GM12878 (cell line): ENCODE measurements around the gene GCSAM. TPM values are rescaled to one million over a fixed set of nuclear protein-coding genes. Genes with fewer than 3 reads are reported as not detected.

Source experiments
- ATAC-seq: fragments of 200-7000 bp; cut with Tn5 transposase; 3 replicates; pipeline ENCODE4 v1.9.1; 2020; ENCODE audit warnings: mild to moderate bottlenecking, moderate library complexity
- BruUV-seq: library from RNA; stranded (reverse); fragments of 400-500 nt; replicated peaks from 2 replicates; lab custom pipeline; 2021; lab: Mats Ljungman, UMichigan
- CTCF ChIA-PET: fragments of 300-600 bp; sonication (Branson Sonifier 250); formaldehyde crosslinking; extraction: SDS; loops from one replicate; lab custom pipeline; 2021; ENCODE audit warnings: inconsistent platforms; lab: Yijun Ruan, JAX
- POLR2A ChIA-PET: fragments of 350-600 bp; formaldehyde crosslinking; extraction: SDS; loops from one replicate; lab custom pipeline; 2021; ENCODE audit warnings: inconsistent platforms; lab: Charles Lee
- RAD21 ChIA-PET: fragments of 300-600 bp; sonication (Branson Sonifier 250); formaldehyde crosslinking; loops from one replicate; lab custom pipeline; 2023; ENCODE audit warnings: antibody characterized with exemption; ENCODE audit not compliant: unreplicated experiment; lab: Charles Lee
- SMC1A ChIA-PET: fragments of 300-600 bp; sonication (Branson Sonifier 250); formaldehyde crosslinking; loops from one replicate; lab custom pipeline; 2023; ENCODE audit not compliant: unreplicated experiment, uncharacterized antibody; lab: Charles Lee
- DNase-seq: peaks from one replicate; pipeline ENCODE4 v3.0.0-alpha.2; 2011; ENCODE audit warnings: low read depth, low spot score
- FAIRE-seq: peaks from 3 replicates; lab custom pipeline; 2011; peaks lifted over from hg19 to GRCh38; lab: Jason Lieb, UNC
- H2AFZ ChIP-seq: 2 replicates; pipeline ENCODE4 v1.6.0; 2011; ENCODE audit warnings: low read depth, low read length, control low read depth; ENCODE audit not compliant: control insufficient read depth
- H3K27ac ChIP-seq: 2 replicates; pipeline ENCODE4 v1.5.1; 2011; ENCODE audit warnings: control low read depth; ENCODE audit not compliant: control insufficient read depth, insufficient read depth
- H3K27me3 ChIP-seq, 2 experiments: replicated peaks in 1 of 2; 2 replicates each; pipeline versions ENCODE4 v1.6.0 to v1.6.1; 2011; ENCODE audit warnings: low read length in 1 of 2; ENCODE audit not compliant: control insufficient read depth in 2 of 2, insufficient read depth in 2 of 2
- H3K36me3 ChIP-seq, 2 experiments: 2 replicates each; pipeline ENCODE4 v1.5.1; 2011; ENCODE audit warnings: low read length in 1 of 2; ENCODE audit not compliant: control insufficient read depth in 2 of 2, insufficient read depth in 2 of 2
- H3K4me1 ChIP-seq: 2 replicates; pipeline ENCODE4 v1.6.1; 2011; ENCODE audit warnings: mild to moderate bottlenecking, low read length, moderate library complexity, mixed read lengths; ENCODE audit not compliant: control insufficient read depth, insufficient read depth
- H3K4me2 ChIP-seq: 2 replicates; pipeline ENCODE4 v1.6.0; 2011; ENCODE audit warnings: control low read depth; ENCODE audit not compliant: control insufficient read depth, insufficient read depth
- H3K4me3 ChIP-seq: fragments of 200-600 bp; sonication (generic); 2 replicates; pipeline ENCODE4 v1.5.1; 2016
- H3K79me2 ChIP-seq: 2 replicates; pipeline ENCODE4 v1.6.0; 2011; ENCODE audit warnings: low read length; ENCODE audit not compliant: control insufficient read depth, insufficient read depth
- H3K9ac ChIP-seq: 2 replicates; pipeline ENCODE4 v1.8.0; 2011; ENCODE audit warnings: low read length, control low read depth, mixed read lengths; ENCODE audit not compliant: control insufficient read depth, insufficient read depth
- H3K9me3 ChIP-seq: replicated peaks from 3 replicates; pipeline ENCODE4 v1.5.1; 2011; ENCODE audit warnings: mild to moderate bottlenecking, low read length; ENCODE audit not compliant: control insufficient read depth, insufficient read depth
- H4K20me1 ChIP-seq: 2 replicates; pipeline ENCODE4 v1.6.0; 2011; ENCODE audit not compliant: control insufficient read depth, insufficient read depth
- ATF3 ChIP-seq: IDR thresholded peaks from 2 replicates; pipeline ENCODE4 v1.6.1; 2011; ENCODE audit warnings: low read depth, mild to moderate bottlenecking, low read length, moderate library complexity, borderline replicate concordance; ENCODE audit errors: extremely low read depth
- CBX5 ChIP-seq: sonication (generic); IDR thresholded peaks from 2 replicates; pipeline ENCODE4 v1.6.1; 2016; ENCODE audit warnings: low read depth, moderate library complexity, mild to moderate bottlenecking, inconsistent platforms
- CEBPB ChIP-seq, 2 experiments: fragments of 150-350 bp in 1 of 2; IDR thresholded peaks; 2 replicates each; pipeline ENCODE4 v1.6.1; 2012 to 2014; ENCODE audit warnings: low read depth in 2 of 2, low read length in 2 of 2, borderline replicate concordance in 1 of 2, inconsistent platforms in 1 of 2
- CHD2 ChIP-seq: IDR thresholded peaks from 2 replicates; pipeline ENCODE4 v1.6.1; 2011; ENCODE audit warnings: low read depth, low read length, improper control_type of control experiment, borderline replicate concordance
- E4F1 ChIP-seq: fragments of 450-650 bp; IDR thresholded peaks from 2 replicates; pipeline ENCODE4 v1.6.1; 2018; ENCODE audit warnings: borderline replicate concordance, mild to moderate bottlenecking; ENCODE audit not compliant: partially characterized antibody
- POLR2AphosphoS2 ChIP-seq: IDR thresholded peaks from 2 replicates; pipeline ENCODE4 v1.6.1; 2011; ENCODE audit warnings: low read depth, mild to moderate bottlenecking, low read length, improper control_type of control experiment, moderate library complexity
- POU2F2 ChIP-seq: IDR thresholded peaks from 3 replicates; pipeline ENCODE4 v1.6.1; 2011; ENCODE audit warnings: low read depth, mild to moderate bottlenecking, low read length, borderline replicate concordance
- RUNX3 ChIP-seq: IDR thresholded peaks from 2 replicates; pipeline ENCODE4 v1.6.1; 2012; ENCODE audit warnings: low read length, inconsistent platforms
- SIN3A ChIP-seq: IDR thresholded peaks from 2 replicates; pipeline ENCODE4 v1.6.1; 2012; ENCODE audit warnings: low read depth, low read length, improper control_type of control experiment
- SMAD5 ChIP-seq: IDR thresholded peaks from 2 replicates; pipeline ENCODE4 v1.6.1; 2016; ENCODE audit warnings: antibody characterized with exemption, low read depth
- YBX1 ChIP-seq: fragments of 450-650 bp; IDR thresholded peaks from 2 replicates; pipeline ENCODE4 v1.6.1; 2016; ENCODE audit warnings: antibody characterized with exemption
- ZNF592 ChIP-seq: fragments of 450-650 bp; IDR thresholded peaks from 2 replicates; pipeline ENCODE4 v1.6.1; 2017; ENCODE audit warnings: mild to moderate bottlenecking, moderate library complexity
- WGBS: methylation state at CpG from one replicate; pipeline ENCODE4 v1.1.6; 2016; ENCODE audit warnings: low lambda C conversion rate; ENCODE audit not compliant: insufficient replicate concordance, insufficient coverage; ENCODE audit errors: missing lambda C conversion rate; 5-methylcytosine and 5-hydroxymethylcytosine counted together
- in situ Hi-C: fragments of 300-500 bp; cut with MboI; formaldehyde crosslinking; loops from 9 replicates; pipeline ENCODE4 v1.14.3; 2018; ENCODE audit warnings: mixed read lengths
- intact Hi-C: fragments of 100-400 bp; cut with micrococcal nuclease; formaldehyde crosslinking; loops from one replicate; pipeline ENCODE4 v1.14.2; 2022; ENCODE audit not compliant: unreplicated experiment
- polyA plus RNA-seq, 11 experiments: library from polyadenylated mRNA; depleted of rRNA in 4 of 11; unstranded in 6 of 11; stranded (reverse) in 5 of 11; fragments of >200 nt; fragmentation: Nextera tagmentation in 4 of 11; fragmentation: Illumina TruSeq in 1 of 11; extraction: Ambion mirVana in 4 of 11; extraction: Trizol in 1 of 11; gene quantifications; 1 replicate in 1 of 11; 2 replicates in 10 of 11; pipeline versions ENCODE4 v1.2.1 to v1.2.3, GENCODE V29; 2011 to 2016; ENCODE audit warnings: inconsistent platforms in 2 of 11, missing spikeins in 2 of 11, low read depth in 1 of 11
- total RNA-seq, 4 experiments: library from RNA; depleted of rRNA in 3 of 4; stranded (reverse); fragments of >200 nt in 3 of 4; fragmentation: Illumina TruSeq in 1 of 4; extraction: Trizol in 1 of 4; gene quantifications; 2 replicates each; pipeline versions ENCODE4 v1.2.1 to v1.2.3, GENCODE V29; 2013 to 2021

GCSAM gene
- total and polyA plus RNA-seq, 10 of the 15 experiments (the other 5 are each of a cell fraction or from before 2014, with no cell fraction given): 81.5 to 407 (median 107) TPM

GRCh38 chr3:112132088-112132487 is 960 bp downstream of the GCSAM start (continued):
- peak; percentile 14; the same call in 1 of the 2 replicates for TF ChIP-seq CHD2
- peak; percentile 57; the same call in 1 of the 2 replicates for TF ChIP-seq SMAD5
- 0 out of 2 replicates have a peak, but pooled peaks have one; percentile 80 for TF ChIP-seq POLR2AphosphoS2

- BruUV-seq: no TSS peak
- WGBS: 0% methylated on average over 3 of the region's 3 CpGs
- ChIA-PET CTCF (interaction anchor here (1.5 to 18.1 kb wide), 5 partner anchors 14 to 329 kb away, joined by 3 to 226 read pairs (median 7); partner anchors contain the start of gene SLC9C1), RAD21 (interaction anchor here (0.7 to 17.9 kb wide), 8 partner anchors 8 to 437 kb away, joined by 3 to 457 read pairs (median 6); no protein-coding TSS in a partner anchor), SMC1A (interaction anchor here (0.8 to 18.5 kb wide), 11 partner anchors 8 to 366 kb away, joined by 3 to 489 read pairs (median 5); partner anchors contain the start of gene SLC9C1), POLR2A (interaction anchor here (0.9 to 12.8 kb wide), 3 partner anchors 14 to 366 kb away, joined by 3 to 345 read pairs (median 33); partner anchors contain the start of gene BTLA)
- Histone ChIP-seq H3K27ac (peak overlapping the region; percentile 99), H3K4me3 (peak overlapping the region; percentile 78), H3K27me3 (no peaks in the 10 kb centered on the region), H3K4me1 (peaks cover 47% of the 10 kb centered on the region), H3K79me2 (peaks cover 90% of the 10 kb centered on the region), H3K9ac (peak overlapping the region; percentile 98), H3K9me3 (no peaks in the 10 kb centered on the region), H3K36me3 (peaks cover 0 to 2% of the 10 kb centered on the region in 2 experiments; a peak in 1 of 4 replicates), H4K20me1 (no peaks in the 10 kb centered on the region), H3K4me2 (peak overlapping the region; percentile 95), H2AFZ (no peak overlapping the region)
- no peak for ATAC-seq
- DNase-seq: no peak
- in situ Hi-C loops (no loop called here), intact Hi-C loops (loop anchor here (10.0 kb wide), 1 partner anchor 364 kb away; the partner anchor contains the start of gene BTLA)
- no peak for FAIRE-seq
- TF ChIP-seq CBX5 (no peak), YBX1 (no peak), RUNX3 (no peak), ZNF592 (no peak; the same call in 1 of the 2 replicates), SIN3A (no peak), CEBPB (IDR thresholded peaks at IDR 0.05; ENCODE audit: borderline replicate concordance in 1 of 2, low read depth in 2 of 2, low read length in 2 of 2) (no peak), ATF3 (no peak), POU2F2 (peak; percentile 11; the same call in 1 of the 3 replicates), E4F1 (no peak)
Measured at GRCh38 chr3:112131111-112131510, 1.9 kb downstream of the GCSAM start.
